ENCODE measurements around the gene HARBI1.
A peak's percentile ranks its signal among the peaks of the same experiment; 100 is the strongest.

The HARBI1 gene

DNA sequence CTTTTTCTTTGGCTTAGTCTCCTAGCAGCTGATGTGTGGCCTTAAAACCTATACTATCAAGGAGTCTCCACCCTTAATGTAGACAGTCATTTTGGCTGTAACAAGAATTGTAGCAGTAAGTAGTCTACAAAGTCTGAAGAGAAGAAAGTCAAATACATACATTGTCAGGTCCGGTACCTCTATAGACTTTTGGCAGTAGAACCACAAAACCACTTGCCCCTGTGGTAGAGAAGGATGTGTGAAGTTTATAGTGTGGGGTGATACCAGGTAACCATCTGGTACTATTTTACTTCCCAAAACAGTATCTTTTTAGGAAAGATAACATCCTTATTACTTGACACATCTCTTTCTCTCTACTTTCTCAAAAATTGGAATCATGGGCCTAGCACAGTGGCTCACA, 15.5 kb upstream of the HARBI1 start:
- no peak overlapping the region for H3K27ac ChIP-seq (ENCODE audit: low read depth, low read length)
- H3K4me3 ChIP-seq (ENCODE audit: low read length): no peak overlapping the region
- WGBS: 100% methylated on average over 1 of the region's 1 CpG
- peaks cover 55% of the 10 kb centered on the region for H3K36me3 ChIP-seq (ENCODE audit: insufficient read depth, low read length)
- no peaks in the 10 kb centered on the region for H3K9me3 ChIP-seq (ENCODE audit: insufficient read depth, low read depth, low read length)
- H3K4me1 ChIP-seq (ENCODE audit: insufficient read depth, low read length): no peaks in the 10 kb centered on the region
- H3K9ac ChIP-seq (ENCODE audit: low read depth, low read length): no peak overlapping the region
- H3K27me3 ChIP-seq (ENCODE audit: insufficient read depth, low read length): no peaks in the 10 kb centered on the region

DNA sequence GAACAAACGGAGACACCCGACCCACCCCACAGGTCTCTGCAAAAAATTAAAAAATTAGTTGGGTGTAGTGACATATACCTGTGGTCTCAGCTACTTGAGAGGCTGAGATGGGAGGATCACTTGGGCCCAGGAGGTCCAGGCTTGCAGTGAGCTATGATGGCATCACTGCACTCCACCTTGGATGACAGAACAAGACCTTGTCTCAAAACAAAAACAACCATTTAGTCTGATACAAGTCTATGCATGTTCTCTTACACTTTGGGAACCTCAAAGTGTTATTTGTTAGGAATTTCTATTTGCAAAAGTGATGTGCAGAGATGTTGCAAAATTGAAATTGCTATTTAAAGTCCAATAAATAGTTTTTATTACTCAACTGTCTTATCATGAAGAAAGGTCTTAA, 14.6 kb upstream of the HARBI1 start:
- no peaks in the 10 kb centered on the region for H3K27me3 ChIP-seq (ENCODE audit: insufficient read depth, low read length)
- no peak overlapping the region for H3K4me3 ChIP-seq (ENCODE audit: low read length)
- H3K27ac ChIP-seq (ENCODE audit: low read depth, low read length): no peak overlapping the region
- H3K9ac ChIP-seq (ENCODE audit: low read depth, low read length): no peak overlapping the region
- no peaks in the 10 kb centered on the region for H3K9me3 ChIP-seq (ENCODE audit: insufficient read depth, low read depth, low read length)
- 100% methylated on average over 2 of the region's 2 CpGs for WGBS
- H3K4me1 ChIP-seq (ENCODE audit: insufficient read depth, low read length): no peaks in the 10 kb centered on the region
- H3K36me3 ChIP-seq (ENCODE audit: insufficient read depth, low read length): peaks cover 53% of the 10 kb centered on the region

DNA sequence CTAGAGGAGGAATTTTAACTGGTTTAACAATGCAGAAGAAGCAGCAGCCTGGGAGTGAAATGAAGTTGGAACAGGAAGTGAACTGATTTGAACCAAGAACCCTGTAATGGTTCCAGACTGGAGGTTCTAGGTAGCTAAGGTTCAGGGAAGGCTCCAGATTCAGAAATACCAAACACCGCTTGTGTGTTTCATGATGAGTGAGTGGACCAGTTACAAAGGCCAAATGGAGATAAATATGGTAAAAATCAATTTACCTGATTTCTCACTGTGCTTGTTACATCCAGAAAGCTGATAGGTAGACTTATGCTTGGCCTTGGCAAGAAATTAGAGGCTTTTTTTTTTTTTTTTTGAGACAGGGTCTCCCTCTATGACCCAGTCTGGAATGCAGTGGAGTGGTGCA, 13.2 kb upstream of the HARBI1 start:
- H3K4me3 ChIP-seq (ENCODE audit: low read length): no peak overlapping the region
- H3K9me3 ChIP-seq (ENCODE audit: insufficient read depth, low read depth, low read length): no peaks in the 10 kb centered on the region
- H3K36me3 ChIP-seq (ENCODE audit: insufficient read depth, low read length): peaks cover 59% of the 10 kb centered on the region
- no peak overlapping the region for H3K9ac ChIP-seq (ENCODE audit: low read depth, low read length)
- H3K27ac ChIP-seq (ENCODE audit: low read depth, low read length): no peak overlapping the region
- no peaks in the 10 kb centered on the region for H3K27me3 ChIP-seq (ENCODE audit: insufficient read depth, low read length)
- WGBS: 97% methylated on average over 1 of the region's 1 CpG
- H3K4me1 ChIP-seq (ENCODE audit: insufficient read depth, low read length): no peaks in the 10 kb centered on the region

DNA sequence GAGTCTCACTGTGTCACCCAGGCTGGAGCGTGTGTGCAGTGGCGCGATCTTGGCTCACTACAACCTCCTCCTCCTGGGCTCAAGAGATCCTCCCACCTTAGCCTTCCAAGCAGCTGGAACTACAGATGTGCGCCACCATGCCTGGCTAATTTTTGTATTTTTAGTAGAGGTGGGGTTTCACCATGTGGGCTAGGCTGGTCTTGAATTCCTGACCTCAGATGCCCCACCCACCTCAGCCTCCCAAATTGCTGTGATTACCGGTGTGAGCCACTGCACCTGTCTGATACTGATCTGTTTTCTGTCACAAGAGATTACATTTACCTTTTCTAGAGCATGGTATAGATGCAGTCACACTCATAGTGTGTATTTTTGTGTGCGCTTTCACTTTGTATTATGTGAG, 11.9 kb upstream of the HARBI1 start:
- no peak overlapping the region for H3K27ac ChIP-seq (ENCODE audit: low read depth, low read length)
- 98% methylated on average over 6 of the region's 6 CpGs for WGBS
- no peak overlapping the region for H3K4me3 ChIP-seq (ENCODE audit: low read length)
- no peaks in the 10 kb centered on the region for H3K9me3 ChIP-seq (ENCODE audit: insufficient read depth, low read depth, low read length)
- H3K4me1 ChIP-seq (ENCODE audit: insufficient read depth, low read length): no peaks in the 10 kb centered on the region
- no peaks in the 10 kb centered on the region for H3K27me3 ChIP-seq (ENCODE audit: insufficient read depth, low read length)
- peaks cover 67% of the 10 kb centered on the region for H3K36me3 ChIP-seq (ENCODE audit: insufficient read depth, low read length)
- no peak overlapping the region for H3K9ac ChIP-seq (ENCODE audit: low read depth, low read length)

DNA sequence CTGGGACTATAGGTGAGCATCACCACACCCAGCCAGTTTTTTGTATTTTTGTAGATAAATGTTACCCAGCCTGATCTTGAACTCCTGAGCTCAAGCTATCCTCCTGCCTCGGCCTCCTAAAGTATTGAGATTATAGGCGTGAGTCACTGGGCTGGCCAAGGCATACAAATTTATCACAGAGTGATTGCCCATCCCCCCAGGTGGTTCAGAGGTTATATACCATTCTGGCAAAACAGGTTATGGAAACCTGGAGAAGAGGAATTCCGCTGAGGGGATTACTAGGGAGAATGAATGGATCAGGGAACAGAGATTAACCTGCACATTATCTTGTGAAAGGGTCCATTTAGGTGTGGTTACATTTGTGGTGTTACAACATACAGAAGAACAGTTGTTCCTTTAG, 8.4 kb upstream of the HARBI1 start:
- no peaks in the 10 kb centered on the region for H3K9me3 ChIP-seq (ENCODE audit: insufficient read depth, low read depth, low read length)
- H3K27me3 ChIP-seq (ENCODE audit: insufficient read depth, low read length): no peaks in the 10 kb centered on the region
- H3K9ac ChIP-seq (ENCODE audit: low read depth, low read length): no peak overlapping the region
- H3K36me3 ChIP-seq (ENCODE audit: insufficient read depth, low read length): peaks cover 59% of the 10 kb centered on the region
- no peak overlapping the region for H3K27ac ChIP-seq (ENCODE audit: low read depth, low read length)
- 94% methylated on average over 3 of the region's 3 CpGs for WGBS
- no peaks in the 10 kb centered on the region for H3K4me1 ChIP-seq (ENCODE audit: insufficient read depth, low read length)
- no peak overlapping the region for H3K4me3 ChIP-seq (ENCODE audit: low read length)

DNA sequence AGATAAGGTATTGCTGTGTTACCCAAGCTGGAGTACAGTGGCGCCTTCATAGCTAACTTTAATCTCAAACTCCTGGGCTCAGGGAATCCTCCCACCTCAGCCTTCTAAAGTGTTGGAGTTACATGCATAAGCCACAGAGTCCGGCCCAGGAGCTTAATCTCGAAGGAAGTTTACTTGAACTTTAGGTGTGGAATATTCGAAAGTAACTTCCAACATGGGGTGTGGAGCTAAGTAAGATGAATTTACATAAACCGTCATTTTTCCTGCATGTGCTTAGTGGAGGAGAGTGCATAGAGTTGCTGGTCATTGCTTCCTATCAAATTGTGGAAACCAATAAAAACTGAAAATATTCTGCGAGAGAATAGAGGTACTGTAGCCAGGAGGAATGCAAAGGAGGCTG, 1.8 kb upstream of the HARBI1 start:
- H3K4me3 ChIP-seq (ENCODE audit: low read length): peak overlapping the region; percentile 100
- H3K9me3 ChIP-seq (ENCODE audit: insufficient read depth, low read depth, low read length): no peaks in the 10 kb centered on the region
- no peaks in the 10 kb centered on the region for H3K27me3 ChIP-seq (ENCODE audit: insufficient read depth, low read length)
- peaks cover 19% of the 10 kb centered on the region for H3K36me3 ChIP-seq (ENCODE audit: insufficient read depth, low read length)
- H3K4me1 ChIP-seq (ENCODE audit: insufficient read depth, low read length): peaks cover 15% of the 10 kb centered on the region; the same call in 1 of the 2 replicates
- no peak overlapping the region for H3K27ac ChIP-seq (ENCODE audit: low read depth, low read length)
- no peak overlapping the region for H3K9ac ChIP-seq (ENCODE audit: low read depth, low read length)
- 94% methylated on average over 6 of the region's 6 CpGs for WGBS

DNA sequence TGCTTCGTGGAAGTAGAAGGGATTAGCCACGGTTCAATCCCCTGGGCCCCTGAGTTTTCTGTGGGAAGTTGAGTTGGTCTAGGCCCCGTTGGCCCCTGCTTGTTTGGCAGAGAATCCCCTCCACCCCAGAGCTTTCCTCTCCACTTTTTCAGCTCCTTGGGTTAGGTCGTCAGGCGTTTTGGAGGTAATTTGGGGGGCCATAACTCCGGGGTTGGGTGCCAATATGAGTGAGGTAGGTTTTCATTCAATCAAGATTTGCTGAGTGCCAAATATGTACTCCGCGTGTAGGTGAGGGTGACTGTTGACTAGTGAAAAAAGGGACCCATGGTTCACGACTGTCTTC, 916 bp upstream of the HARBI1 start:
- peak overlapping the region; percentile 100 for H3K9ac ChIP-seq (ENCODE audit: low read depth, low read length)
- H3K36me3 ChIP-seq (ENCODE audit: insufficient read depth, low read length): peaks cover 17% of the 10 kb centered on the region
- peaks cover 15% of the 10 kb centered on the region; the same call in 1 of the 2 replicates for H3K4me1 ChIP-seq (ENCODE audit: insufficient read depth, low read length)
- H3K27me3 ChIP-seq (ENCODE audit: insufficient read depth, low read length): no peaks in the 10 kb centered on the region
- H3K4me3 ChIP-seq (ENCODE audit: low read length): peak overlapping the region; percentile 100
- no peaks in the 10 kb centered on the region for H3K9me3 ChIP-seq (ENCODE audit: insufficient read depth, low read depth, low read length)
- peak overlapping the region; percentile 96 for H3K27ac ChIP-seq (ENCODE audit: low read depth, low read length)
- 14% methylated on average over 8 of the region's 9 CpGs for WGBS

DNA sequence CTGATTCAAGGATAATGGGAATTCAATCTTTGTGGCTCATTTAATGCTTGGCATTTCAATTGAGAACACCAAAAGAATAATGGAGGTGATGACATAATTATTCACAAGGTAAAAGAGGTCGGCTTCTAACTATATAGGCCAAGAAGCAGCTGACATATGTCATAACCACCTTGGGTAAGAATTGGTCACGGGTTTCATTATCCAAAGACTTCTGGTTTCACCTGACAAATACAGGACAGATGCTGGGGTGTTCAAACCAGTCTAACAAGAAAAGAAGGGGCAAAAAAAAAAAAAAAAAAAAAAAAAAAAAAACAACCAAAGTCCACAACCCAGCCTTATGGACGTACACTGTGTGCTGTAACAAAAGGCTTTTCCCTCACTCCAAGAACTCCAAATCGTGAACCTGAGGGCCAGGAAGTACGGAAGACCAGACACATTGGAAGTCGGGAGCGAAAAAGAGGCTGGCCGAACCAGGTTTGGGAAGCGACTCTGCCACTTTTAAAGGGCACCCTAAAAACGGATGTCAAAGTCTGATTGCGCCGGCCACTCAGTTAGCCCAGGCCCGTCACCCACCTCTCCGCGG, 385 bp downstream of the HARBI1 start:
- peak overlapping the region; percentile 100 for H3K9ac ChIP-seq (ENCODE audit: low read depth, low read length)
- no peaks in the 10 kb centered on the region for H3K9me3 ChIP-seq (ENCODE audit: insufficient read depth, low read depth, low read length)
- peaks cover 9% of the 10 kb centered on the region for H3K36me3 ChIP-seq (ENCODE audit: insufficient read depth, low read length)
- no peaks in the 10 kb centered on the region for H3K27me3 ChIP-seq (ENCODE audit: insufficient read depth, low read length)
- peak overlapping the region; percentile 96 for H3K27ac ChIP-seq (ENCODE audit: low read depth, low read length)
- peak overlapping the region; percentile 100 for H3K4me3 ChIP-seq (ENCODE audit: low read length)
- H3K4me1 ChIP-seq (ENCODE audit: insufficient read depth, low read length): peaks cover 15% of the 10 kb centered on the region; the same call in 1 of the 2 replicates
- WGBS: 10% methylated on average over 15 of the region's 15 CpGs

DNA sequence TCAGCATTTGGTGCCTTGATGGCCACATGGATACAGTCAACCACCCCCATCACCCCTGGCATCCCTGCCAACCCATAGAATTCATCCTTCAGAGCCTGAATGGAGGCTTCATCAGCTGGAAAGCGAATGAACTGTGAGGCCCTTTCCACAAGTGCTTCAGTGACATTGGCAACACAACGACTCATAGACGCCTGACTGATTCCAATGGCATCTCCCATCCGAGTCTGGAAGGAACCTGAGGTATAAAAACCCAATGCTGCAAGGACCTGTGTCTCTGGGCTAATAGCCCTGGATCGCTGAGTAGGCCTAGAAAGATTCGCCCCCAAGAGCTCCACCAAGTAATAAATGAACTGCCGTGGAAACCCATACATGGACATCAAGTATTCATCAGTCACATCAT, 1.3 kb downstream of the HARBI1 start:
- no peaks in the 10 kb centered on the region for H3K9me3 ChIP-seq (ENCODE audit: insufficient read depth, low read depth, low read length)
- peaks cover 15% of the 10 kb centered on the region; the same call in 1 of the 2 replicates for H3K4me1 ChIP-seq (ENCODE audit: insufficient read depth, low read length)
- H3K27me3 ChIP-seq (ENCODE audit: insufficient read depth, low read length): no peaks in the 10 kb centered on the region
- no peak overlapping the region for H3K27ac ChIP-seq (ENCODE audit: low read depth, low read length)
- WGBS: 93% methylated on average over 7 of the region's 7 CpGs
- H3K9ac ChIP-seq (ENCODE audit: low read depth, low read length): no peak overlapping the region
- H3K4me3 ChIP-seq (ENCODE audit: low read length): peak overlapping the region; percentile 100
- H3K36me3 ChIP-seq (ENCODE audit: insufficient read depth, low read length): peaks cover 3% of the 10 kb centered on the region; the same call in 1 of the 2 replicates

DNA sequence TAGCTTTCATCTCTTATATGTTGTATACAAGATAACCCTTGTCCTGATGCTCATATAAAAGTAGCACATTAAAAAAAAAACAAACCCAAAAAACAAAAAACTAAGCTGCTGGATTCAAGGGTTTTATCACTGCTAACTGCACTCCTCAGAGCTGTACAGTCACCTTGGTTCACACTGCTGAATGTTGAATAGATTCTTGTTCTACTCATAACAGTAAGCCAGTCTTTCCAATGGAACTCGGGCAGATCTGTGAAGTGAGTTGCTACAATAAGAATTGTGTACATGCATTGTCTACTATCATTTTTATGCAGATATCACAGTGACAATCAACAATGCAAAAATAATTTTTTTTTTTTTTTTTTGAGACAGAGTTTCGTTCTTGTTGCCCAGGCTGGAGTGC, 4.7 kb downstream of the HARBI1 start:
- no peaks in the 10 kb centered on the region for H3K36me3 ChIP-seq (ENCODE audit: insufficient read depth, low read length)
- H3K9ac ChIP-seq (ENCODE audit: low read depth, low read length): no peak overlapping the region
- 97% methylated on average over 1 of the region's 2 CpGs for WGBS

DNA sequence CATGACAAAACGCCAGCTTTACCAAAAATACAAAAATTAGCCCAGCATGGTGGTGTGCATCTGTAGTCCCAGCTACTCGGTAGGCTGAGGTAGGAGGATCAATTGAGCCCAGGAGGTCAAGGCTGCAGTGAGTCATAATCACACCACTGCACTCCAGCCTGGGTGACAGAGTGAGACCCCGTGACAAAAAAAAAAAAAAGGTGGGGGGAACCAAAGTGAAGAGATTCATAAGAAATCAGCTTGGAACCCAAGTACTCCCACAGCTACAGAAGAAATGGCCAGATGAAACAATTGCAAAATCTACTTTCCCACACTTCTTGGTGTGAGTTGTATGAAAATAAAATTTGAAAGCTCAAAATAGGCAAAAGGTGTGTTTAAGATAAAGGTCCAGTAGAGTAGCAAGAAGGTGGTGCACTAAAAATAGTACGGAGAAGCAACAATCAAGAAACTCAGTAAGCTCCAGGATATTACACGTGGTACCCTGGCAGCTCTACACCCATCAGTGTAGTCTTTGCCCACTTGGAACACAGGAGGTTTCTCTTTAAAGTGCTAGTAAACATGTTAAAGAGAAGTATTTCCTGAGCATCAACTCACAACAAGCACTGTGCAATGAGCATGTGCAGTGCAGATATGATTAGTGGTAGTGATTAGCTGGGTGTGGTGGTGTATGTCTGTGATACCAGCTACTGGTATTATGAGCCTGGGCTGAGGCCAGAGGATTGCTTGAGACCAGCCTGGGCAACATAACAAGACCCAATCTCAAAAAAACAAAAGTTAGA, 5.3 kb downstream of the HARBI1 start:
- 93% methylated on average over 4 of the region's 5 CpGs for WGBS
- Histone ChIP-seq H3K27me3 (ENCODE audit: insufficient read depth, low read length) (no peaks in the 10 kb centered on the region), H3K4me3 (ENCODE audit: low read length) (no peak overlapping the region), H3K9ac (ENCODE audit: low read depth, low read length) (no peak overlapping the region), H3K4me1 (ENCODE audit: insufficient read depth, low read length) (peaks cover 6% of the 10 kb centered on the region; the same call in 1 of the 2 replicates), H3K36me3 (ENCODE audit: insufficient read depth, low read length) (no peaks in the 10 kb centered on the region), H3K9me3 (ENCODE audit: insufficient read depth, low read depth, low read length) (no peaks in the 10 kb centered on the region), H3K27ac (ENCODE audit: low read depth, low read length) (no peak overlapping the region)

More for the DNA sequence above, 4.7 kb downstream of the HARBI1 start:
- Histone ChIP-seq H3K9me3 (ENCODE audit: insufficient read depth, low read depth, low read length) (no peaks in the 10 kb centered on the region), H3K27ac (ENCODE audit: low read depth, low read length) (no peak overlapping the region), H3K4me3 (ENCODE audit: low read length) (no peak overlapping the region), H3K27me3 (ENCODE audit: insufficient read depth, low read length) (no peaks in the 10 kb centered on the region), H3K4me1 (ENCODE audit: insufficient read depth, low read length) (peaks cover 6% of the 10 kb centered on the region; the same call in 1 of the 2 replicates)

All from HUES64 (cell line).